ENCODE data around the gene PDRG1. TPM values are rescaled to one million over a fixed set of nuclear protein-coding genes. Genes with fewer than 3 reads are reported as not detected.
A peak's percentile ranks its signal among the peaks of the same experiment; 100 is the strongest.

PDRG1 gene
- polyA plus RNA-seq, 1 donor from 2014 or later = 50.6 TPM

- no peak overlapping the region for H3K27ac ChIP-seq (ENCODE audit: low read length)
- peak overlapping the region; percentile 89 for H3K4me2 ChIP-seq (ENCODE audit: low read length)
- peaks cover 52% of the 10 kb centered on the region for H3K79me2 ChIP-seq (replicated peaks; ENCODE audit: insufficient read depth, low read length)
- H3K9me2 ChIP-seq (ENCODE audit: insufficient read depth, low read length) = no peaks in the 10 kb centered on the region
- H2AFZ ChIP-seq (ENCODE audit: low read depth, low read length) = no peak overlapping the region
- peak overlapping the region; percentile 83 for H3K9ac ChIP-seq (ENCODE audit: low read length)
- H3F3A ChIP-seq (ENCODE audit: insufficient read depth, low read length, poor library complexity, severe bottlenecking) = peaks cover 8% of the 10 kb centered on the region
- H4K20me1 ChIP-seq (ENCODE audit: insufficient read depth) = no peaks in the 10 kb centered on the region
- TF ChIP-seq EZH2 (IDR thresholded peaks at IDR 0.05; ENCODE audit: borderline replicate concordance, insufficient read depth, low read length, poor library complexity, severe bottlenecking) (no peak), EP300 (conservative IDR thresholded peaks at IDR 0.05; ENCODE audit: poor library complexity, severe bottlenecking) (no peak), SMC3 (conservative IDR thresholded peaks at IDR 0.05; ENCODE audit: poor library complexity) (no peak), REST (IDR thresholded peaks at IDR 0.05; ENCODE audit: borderline replicate concordance) (no peak), POLR2AphosphoS5 (IDR thresholded peaks at IDR 0.05) (no peak), MXI1 (conservative IDR thresholded peaks at IDR 0.05; ENCODE audit: poor library complexity, severe bottlenecking) (no peak), CTCF (IDR thresholded peaks at IDR 0.05; ENCODE audit: poor library complexity, severe bottlenecking) (no peak), RAD21 (conservative IDR thresholded peaks at IDR 0.05) (no peak), TAF1 (IDR thresholded peaks at IDR 0.05; ENCODE audit: low read depth) (no peak)
- H3K9me3 ChIP-seq (ENCODE audit: low read length) = no peaks in the 10 kb centered on the region
- peak overlapping the region; percentile 77 for H3K4me3 ChIP-seq (ENCODE audit: low read length)
- peaks cover 4% of the 10 kb centered on the region for H3K27me3 ChIP-seq (ENCODE audit: insufficient read depth, low read depth, low read length)
- H3K36me3 ChIP-seq (ENCODE audit: insufficient read depth, low read length) = no peaks in the 10 kb centered on the region
Measured at GRCh38 chr20:31969991-31970390, 18.1 kb upstream of the PDRG1 start.

GRCh38 chr20:31968291-31969126 is 16.7 kb upstream of the PDRG1 start:
- Histone ChIP-seq H3K36me3 (ENCODE audit: insufficient read depth, low read length) (no peaks in the 10 kb centered on the region), H3K27me3 (ENCODE audit: insufficient read depth, low read depth, low read length) (peaks cover 13% of the 10 kb centered on the region), H3K79me2 (replicated peaks; ENCODE audit: insufficient read depth, low read length) (peaks cover 42% of the 10 kb centered on the region), H3F3A (ENCODE audit: insufficient read depth, low read length, poor library complexity, severe bottlenecking) (peaks cover 8% of the 10 kb centered on the region), H3K27ac (ENCODE audit: low read length) (peak overlapping the region; percentile 59), H3K4me2 (ENCODE audit: low read length) (peak overlapping the region; percentile 89), H2AFZ (ENCODE audit: low read depth, low read length) (peak overlapping the region; percentile 62), H3K9ac (ENCODE audit: low read length) (peak overlapping the region; percentile 83), H4K20me1 (ENCODE audit: insufficient read depth) (no peaks in the 10 kb centered on the region), H3K4me3 (ENCODE audit: low read length) (peak overlapping the region; percentile 77), H3K9me2 (ENCODE audit: insufficient read depth, low read length) (no peaks in the 10 kb centered on the region), H3K9me3 (ENCODE audit: low read length) (no peaks in the 10 kb centered on the region)
- TF ChIP-seq REST (IDR thresholded peaks at IDR 0.05; ENCODE audit: borderline replicate concordance) (peak; percentile 100), MXI1 (conservative IDR thresholded peaks at IDR 0.05; ENCODE audit: poor library complexity, severe bottlenecking) (peak; percentile 50), TAF1 (IDR thresholded peaks at IDR 0.05; ENCODE audit: low read depth) (no peak)
